OCI-LY1 (cell line): ENCODE results near the gene TECR.
"Not testable (repeated sequence)": the region's sequence is repeated elsewhere in the genome, so short reads cannot be mapped to it uniquely, and the experiment has no call there.

Experiments
- H2AFZ ChIP-seq: fragments of 200-600 bp; sonication (generic), shearing (Covaris generic); 2 replicates; pipeline ENCODE4 v1.6.0; 2014; ENCODE audit warnings: antibody characterized with exemption, mild to moderate bottlenecking, low read length
- H3F3A ChIP-seq: fragments of 200-600 bp; sonication (generic), shearing (Covaris generic); 2 replicates; pipeline ENCODE4 v1.6.0; 2014; ENCODE audit warnings: mild to moderate bottlenecking, antibody characterized with exemption, low read length, moderate library complexity; ENCODE audit not compliant: insufficient read depth
- H3K27ac ChIP-seq: fragments of 200-600 bp; sonication (generic); 2 replicates; pipeline ENCODE4 v1.5.1; 2014; ENCODE audit warnings: low read length, mixed run types, mild to moderate bottlenecking, low read depth; ENCODE audit not compliant: poor library complexity, severe bottlenecking
- H3K27me3 ChIP-seq: fragments of 200-600 bp; sonication (generic); 2 replicates; pipeline ENCODE4 v1.6.0; 2014; ENCODE audit warnings: antibody characterized with exemption, mild to moderate bottlenecking, low read length, moderate library complexity; ENCODE audit not compliant: insufficient read depth
- H3K36me3 ChIP-seq: fragments of 200-600 bp; sonication (generic); 2 replicates; pipeline ENCODE4 v1.6.1; 2014; ENCODE audit warnings: mild to moderate bottlenecking, antibody characterized with exemption, low read length, moderate library complexity, mixed read lengths; ENCODE audit not compliant: insufficient read depth
- H3K4me1 ChIP-seq: fragments of 200-600 bp; sonication (generic); 2 replicates; pipeline ENCODE4 v1.5.1; 2014; ENCODE audit warnings: mild to moderate bottlenecking, low read length, moderate library complexity; ENCODE audit not compliant: insufficient read depth, severe bottlenecking
- H3K4me2 ChIP-seq: fragments of 200-600 bp; sonication (generic), shearing (Covaris generic); 2 replicates; pipeline ENCODE4 v1.6.1; 2014; ENCODE audit warnings: low read length
- H3K4me3 ChIP-seq: fragments of 200-600 bp; sonication (generic); 2 replicates; pipeline ENCODE4 v1.5.1; 2014; ENCODE audit warnings: low read length, low read depth, mild to moderate bottlenecking, mixed read lengths; ENCODE audit not compliant: poor library complexity, severe bottlenecking
- H3K79me2 ChIP-seq: fragments of 200-600 bp; shearing (Covaris generic); 2 replicates; pipeline ENCODE4 v1.6.1; 2016; ENCODE audit warnings: mixed run types, low read length, mixed read lengths; ENCODE audit not compliant: insufficient read depth
- H3K9ac ChIP-seq: fragments of 200-600 bp; sonication (generic), shearing (Covaris generic); 2 replicates; pipeline ENCODE4 v1.6.1; 2014; ENCODE audit warnings: mild to moderate bottlenecking, low read length, mixed read lengths
- H3K9me2 ChIP-seq: fragments of 200-600 bp; sonication (generic), shearing (Covaris generic); 2 replicates; pipeline ENCODE4 v1.6.1; 2014; ENCODE audit warnings: low read depth, mild to moderate bottlenecking, low read length, mixed read lengths
- H3K9me3 ChIP-seq: fragments of 200-600 bp; shearing (Covaris generic); 2 replicates; pipeline ENCODE4 v1.6.1; 2014; ENCODE audit warnings: low read length, mixed read lengths
- H4K20me1 ChIP-seq: fragments of 200-600 bp; sonication (generic), shearing (Covaris generic); 2 replicates; pipeline ENCODE4 v1.6.0; 2016; ENCODE audit warnings: mild to moderate bottlenecking, low read length; ENCODE audit not compliant: insufficient read depth
- EZH2 ChIP-seq: fragments of 200-600 bp; sonication (generic), shearing (Covaris generic); IDR thresholded peaks from 2 replicates; pipeline ENCODE4 v1.8.0; 2017; ENCODE audit warnings: borderline replicate concordance, mixed run types, mild to moderate bottlenecking, antibody characterized with exemption, low read length, moderate library complexity, mixed read lengths
- TF ChIP-seq, protein P1 (sequence below): fragments of 200-600 bp; sonication (generic), shearing (Covaris generic); IDR thresholded peaks from 2 replicates; pipeline ENCODE4 v1.5.1; 2017; ENCODE audit warnings: mild to moderate bottlenecking, antibody characterized with exemption, low read length, moderate library complexity, mixed read lengths

The TECR gene

DNA sequence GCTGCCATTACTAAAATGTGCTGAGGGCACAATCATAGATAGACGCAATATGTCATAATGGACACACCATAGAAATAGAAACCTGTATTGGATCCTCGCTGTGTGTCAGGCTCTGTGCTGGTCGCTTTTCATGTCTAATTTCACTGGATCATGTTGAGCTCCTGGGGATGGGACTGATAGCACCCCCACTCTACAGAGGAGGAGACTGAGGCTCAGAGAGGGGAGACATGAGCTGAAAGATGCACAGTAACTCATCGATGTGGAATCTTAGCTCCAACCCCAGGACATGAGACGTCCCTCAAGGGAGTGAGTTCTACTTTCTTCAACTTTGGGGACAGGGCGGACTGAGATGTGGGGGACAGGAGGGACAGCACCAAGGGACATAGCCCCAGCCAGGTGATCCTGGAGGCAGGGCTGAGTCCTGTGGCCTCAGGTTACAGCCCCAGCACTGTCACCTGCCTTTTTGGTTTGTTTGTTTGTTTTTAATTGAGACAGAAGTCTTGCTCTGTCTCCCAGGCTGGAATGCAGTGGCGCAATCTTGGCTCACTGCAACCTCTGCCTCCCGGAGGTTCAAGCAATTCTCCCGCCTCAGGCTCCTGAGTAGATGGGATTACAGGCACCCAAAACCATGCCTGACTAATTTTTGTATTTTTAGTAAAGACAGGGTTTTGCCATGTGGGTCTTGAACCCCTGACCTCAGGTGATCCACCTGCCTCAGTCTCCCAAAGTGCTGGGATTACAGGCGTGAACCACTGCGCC, 26.9 kb upstream of the TECR start:
- H3K4me3 ChIP-seq, result no peak overlapping the region
- no peaks in the 10 kb centered on the region for H3K27me3 ChIP-seq
- H2AFZ ChIP-seq, result no peak overlapping the region
- H3K9me3 ChIP-seq, result no peaks in the 10 kb centered on the region
- no peaks in the 10 kb centered on the region for H3F3A ChIP-seq
- TF ChIP-seq, protein P1, sequence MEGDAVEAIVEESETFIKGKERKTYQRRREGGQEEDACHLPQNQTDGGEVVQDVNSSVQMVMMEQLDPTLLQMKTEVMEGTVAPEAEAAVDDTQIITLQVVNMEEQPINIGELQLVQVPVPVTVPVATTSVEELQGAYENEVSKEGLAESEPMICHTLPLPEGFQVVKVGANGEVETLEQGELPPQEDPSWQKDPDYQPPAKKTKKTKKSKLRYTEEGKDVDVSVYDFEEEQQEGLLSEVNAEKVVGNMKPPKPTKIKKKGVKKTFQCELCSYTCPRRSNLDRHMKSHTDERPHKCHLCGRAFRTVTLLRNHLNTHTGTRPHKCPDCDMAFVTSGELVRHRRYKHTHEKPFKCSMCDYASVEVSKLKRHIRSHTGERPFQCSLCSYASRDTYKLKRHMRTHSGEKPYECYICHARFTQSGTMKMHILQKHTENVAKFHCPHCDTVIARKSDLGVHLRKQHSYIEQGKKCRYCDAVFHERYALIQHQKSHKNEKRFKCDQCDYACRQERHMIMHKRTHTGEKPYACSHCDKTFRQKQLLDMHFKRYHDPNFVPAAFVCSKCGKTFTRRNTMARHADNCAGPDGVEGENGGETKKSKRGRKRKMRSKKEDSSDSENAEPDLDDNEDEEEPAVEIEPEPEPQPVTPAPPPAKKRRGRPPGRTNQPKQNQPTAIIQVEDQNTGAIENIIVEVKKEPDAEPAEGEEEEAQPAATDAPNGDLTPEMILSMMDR, result no peak
- no peak for TF ChIP-seq EZH2
- H3K36me3 ChIP-seq, result no peaks in the 10 kb centered on the region
- no peaks in the 10 kb centered on the region for H4K20me1 ChIP-seq
- H3K79me2 ChIP-seq, result no peaks in the 10 kb centered on the region
- no peak overlapping the region for H3K4me2 ChIP-seq
- H3K9me2 ChIP-seq, result no peaks in the 10 kb centered on the region
- H3K9ac ChIP-seq, result no peak overlapping the region
- H3K27ac ChIP-seq, result no peak overlapping the region
- peaks cover 6% of the 10 kb centered on the region for H3K4me1 ChIP-seq

DNA sequence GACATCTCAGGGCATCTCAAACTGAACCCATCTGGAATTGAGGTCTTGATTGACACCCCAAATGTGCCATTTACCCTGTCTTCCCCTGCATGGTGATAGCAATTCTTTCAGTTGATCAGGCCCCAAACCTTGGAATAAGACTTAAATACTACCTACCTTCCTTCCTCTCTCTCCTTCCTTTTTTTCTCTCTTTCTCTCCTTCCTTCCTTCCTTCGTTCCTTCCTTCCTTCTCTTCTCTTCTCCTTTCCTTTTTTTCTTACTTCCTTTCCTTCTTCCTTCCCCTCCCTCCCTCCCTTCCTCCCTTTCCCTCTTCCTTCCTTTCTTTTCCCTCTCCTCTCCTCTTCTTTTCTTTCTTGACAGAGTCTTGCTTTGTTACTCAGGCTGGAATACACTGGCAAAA, 26.1 kb upstream of the TECR start:
- no peak overlapping the region for H3K9ac ChIP-seq
- H3K27me3 ChIP-seq, result no peaks in the 10 kb centered on the region
- no peak overlapping the region for H2AFZ ChIP-seq
- no peaks in the 10 kb centered on the region for H3F3A ChIP-seq
- H3K9me3 ChIP-seq, result no peaks in the 10 kb centered on the region
- H3K9me2 ChIP-seq, result no peaks in the 10 kb centered on the region
- no peak overlapping the region for H3K4me3 ChIP-seq
- no peak overlapping the region for H3K27ac ChIP-seq
- no peak for TF ChIP-seq EZH2
- TF ChIP-seq, protein P1, result no peak
- no peaks in the 10 kb centered on the region for H3K36me3 ChIP-seq
- no peaks in the 10 kb centered on the region for H4K20me1 ChIP-seq
- H3K79me2 ChIP-seq, result no peaks in the 10 kb centered on the region
- no peak overlapping the region for H3K4me2 ChIP-seq
- peaks cover 6% of the 10 kb centered on the region for H3K4me1 ChIP-seq

DNA sequence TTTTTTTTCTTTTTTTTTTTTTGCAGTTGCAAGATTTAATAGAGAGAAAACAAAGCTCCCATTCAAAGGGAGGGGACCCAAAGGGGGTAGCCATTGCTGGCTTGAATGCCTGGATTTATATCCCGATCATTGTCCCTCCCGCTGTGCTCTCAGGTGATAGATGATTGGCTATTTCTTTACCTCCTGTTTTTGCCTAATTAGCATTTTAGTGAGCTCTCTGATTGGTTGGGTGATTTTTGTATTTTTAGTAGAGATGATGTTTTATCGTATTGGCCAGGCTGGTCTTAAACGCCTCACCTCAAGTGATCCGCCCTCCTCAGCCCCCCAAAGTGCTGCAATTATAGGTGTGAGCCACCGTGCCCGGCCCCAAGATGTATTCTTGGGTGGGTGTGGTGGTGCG, 24.8 kb upstream of the TECR start:
- H4K20me1 ChIP-seq, H2AFZ ChIP-seq, H3K27me3 ChIP-seq, H3K79me2 ChIP-seq, H3K4me1 ChIP-seq, H3K9me2 ChIP-seq, H3K4me2 ChIP-seq, H3K9me3 ChIP-seq, H3K4me3 ChIP-seq, H3K9ac ChIP-seq, H3K36me3 ChIP-seq, H3K27ac ChIP-seq, H3F3A ChIP-seq: not testable (repeated sequence)
